Right cardiac atrium (tissue), 5 donors: ENCODE data around the gene SDK1. TPM values are rescaled to one million over a fixed set of nuclear protein-coding genes. Genes with fewer than 3 reads are reported as not detected.

ENCODE experiments used
- ATAC-seq, 2 donors: fragments of 200-7000 bp; cut with Tn5 transposase; one replicate each; pipeline versions ENCODE4 v1.8.0 to v1.9.1; 2020; ENCODE audit warnings: moderate library complexity in 2 of 2, mild to moderate bottlenecking in 1 of 2
- DNase-seq, 3 donors: peaks; one replicate each; pipeline ENCODE4 v3.0.0-alpha.2; 2020
- H3K27ac ChIP-seq: one replicate; pipeline ENCODE4 v1.5.1; 2013; ENCODE audit warnings: mild to moderate bottlenecking, low read length, control low read depth, moderate library complexity
- H3K27me3 ChIP-seq: one replicate; pipeline ENCODE4 v1.6.1; 2013; ENCODE audit not compliant: control insufficient read depth, insufficient read depth
- H3K4me1 ChIP-seq: one replicate; pipeline ENCODE4 v1.6.1; 2013; ENCODE audit warnings: low read length; ENCODE audit not compliant: control insufficient read depth, insufficient read depth
- H3K4me3 ChIP-seq: one replicate; pipeline ENCODE4 v1.5.1; 2013; ENCODE audit warnings: low read length, control low read depth
- H3K9me3 ChIP-seq: one replicate; pipeline ENCODE4 v1.6.1; 2013; ENCODE audit warnings: low read length; ENCODE audit not compliant: control insufficient read depth
- WGBS: extraction: QIAGEN DNeasy Blood & Tissue Kit; methylation state at CpG from one replicate; pipeline ENCODE4 v1.1.7; 2013; 5-methylcytosine and 5-hydroxymethylcytosine counted together
- intact Hi-C, 4 donors: fragments of 100-400 bp; cut with DNase I; formaldehyde crosslinking; loops; one replicate each; pipeline versions ENCODE4 v1.11.0 to v1.14.0; 2022 to 2023
- polyA plus RNA-seq: library from polyadenylated mRNA; stranded (reverse); fragments of 200-250 nt; gene quantifications from one replicate; pipeline ENCODE4 v1.2.3, GENCODE V29; 2013
- total RNA-seq, 4 donors: library from RNA; stranded (reverse); fragmentation: NEBNext Ultra II Directional; extraction: Animal tissue kit (Norgen Biotek cat#: 25700); gene quantifications; one replicate each; pipeline ENCODE4 v1.2.1, GENCODE V29; 2021
- donor health status: healthy with polysubstance abuse.
- donor health status: DM: no; HTN: yes; CAD: no.
- donor health status: DM: no; HTN: no; CAD: no.
- donor health status: DM: no; HTN: yes; CAD: no; lungs with severe emphysema.
- donor health status: DM: yes; HTN: yes; CAD: no.

The SDK1 gene
- total and polyA plus RNA-seq, 5 donors, result 0.97 to 3.2 (median 2.4) TPM

- Histone ChIP-seq H3K4me1 (no peaks in the 10 kb centered on the region), H3K27ac (no peak overlapping the region), H3K4me3 (no peak overlapping the region), H3K9me3 (no peaks in the 10 kb centered on the region), H3K27me3 (no peaks in the 10 kb centered on the region)
- no peak for ATAC-seq
- WGBS, result 70% methylated on average over 8 of the region's 8 CpGs
- DNase-seq, result no peak
- intact Hi-C loops, result no loop called here
These were observed 699.9 kb downstream of the SDK1 start for GRCh38 chr7:4000934-4001333.

DNA sequence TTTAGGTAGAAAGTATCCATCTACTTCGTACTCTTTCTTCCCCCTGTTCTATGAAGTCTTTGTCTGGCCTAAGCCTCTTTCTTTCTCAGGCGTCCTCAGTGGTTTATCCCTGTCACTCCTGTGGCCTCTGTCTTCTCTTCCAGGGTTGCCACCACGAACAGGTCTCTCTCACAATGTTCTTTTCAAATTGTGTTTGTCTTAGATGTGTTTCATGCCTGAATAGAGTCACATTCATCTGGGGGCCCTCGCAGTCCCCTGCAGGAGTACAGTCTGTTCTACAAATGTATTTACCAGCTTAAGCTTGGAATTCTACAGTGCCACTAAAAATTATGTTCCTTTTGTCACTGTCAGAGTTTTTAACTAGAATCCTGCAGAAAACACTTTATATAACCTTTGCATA lies 700.7 kb downstream of the SDK1 start:
- no peak for DNase-seq

DNA sequence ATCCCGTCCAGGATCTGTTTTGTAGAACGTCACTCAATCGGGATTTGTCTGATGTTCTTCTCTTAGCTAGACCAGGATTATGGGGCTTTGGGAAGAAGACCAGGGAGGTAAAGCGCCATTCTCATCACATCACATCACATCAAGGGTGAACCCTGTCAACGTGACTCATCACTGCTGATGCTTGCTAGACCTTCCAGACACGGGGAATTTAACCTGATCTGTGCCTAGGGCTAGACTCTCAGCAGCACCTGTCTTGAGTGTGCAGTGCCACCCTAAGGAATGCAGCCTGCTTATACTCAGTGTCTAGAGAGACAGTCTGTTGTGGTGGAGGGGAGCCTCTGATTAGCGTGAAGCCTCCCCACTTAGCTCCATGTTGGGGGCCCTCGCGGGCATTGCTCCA lies 702.5 kb downstream of the SDK1 start:
- intact Hi-C loops, result no loop called here
- Histone ChIP-seq H3K27ac (no peak overlapping the region), H3K4me1 (no peaks in the 10 kb centered on the region), H3K4me3 (no peak overlapping the region), H3K27me3 (no peaks in the 10 kb centered on the region), H3K9me3 (no peaks in the 10 kb centered on the region)
- ATAC-seq (no peak), DNase-seq (no peak)
- WGBS, result 86% methylated on average over 9 of the region's 9 CpGs

More for the DNA sequence above, 700.7 kb downstream of the SDK1 start:
- no peak overlapping the region for H3K27ac ChIP-seq
- no peaks in the 10 kb centered on the region for H3K9me3 ChIP-seq
- intact Hi-C loops, result no loop called here
- H3K4me1 ChIP-seq, result no peaks in the 10 kb centered on the region
- H3K4me3 ChIP-seq, result no peak overlapping the region
- no peaks in the 10 kb centered on the region for H3K27me3 ChIP-seq
- ATAC-seq, result no peak
- 86% methylated on average over 4 of the region's 4 CpGs for WGBS

GRCh38 chr7:4006687-4007086 lies 705.6 kb downstream of the SDK1 start:
- Histone ChIP-seq H3K9me3 (no peaks in the 10 kb centered on the region), H3K27me3 (no peaks in the 10 kb centered on the region), H3K4me1 (no peaks in the 10 kb centered on the region), H3K27ac (no peak overlapping the region), H3K4me3 (no peak overlapping the region)
- no peak for DNase-seq
- intact Hi-C loops, result no loop called here
- WGBS, result 83% methylated on average over 11 of the region's 11 CpGs
- ATAC-seq, result no peak

DNA sequence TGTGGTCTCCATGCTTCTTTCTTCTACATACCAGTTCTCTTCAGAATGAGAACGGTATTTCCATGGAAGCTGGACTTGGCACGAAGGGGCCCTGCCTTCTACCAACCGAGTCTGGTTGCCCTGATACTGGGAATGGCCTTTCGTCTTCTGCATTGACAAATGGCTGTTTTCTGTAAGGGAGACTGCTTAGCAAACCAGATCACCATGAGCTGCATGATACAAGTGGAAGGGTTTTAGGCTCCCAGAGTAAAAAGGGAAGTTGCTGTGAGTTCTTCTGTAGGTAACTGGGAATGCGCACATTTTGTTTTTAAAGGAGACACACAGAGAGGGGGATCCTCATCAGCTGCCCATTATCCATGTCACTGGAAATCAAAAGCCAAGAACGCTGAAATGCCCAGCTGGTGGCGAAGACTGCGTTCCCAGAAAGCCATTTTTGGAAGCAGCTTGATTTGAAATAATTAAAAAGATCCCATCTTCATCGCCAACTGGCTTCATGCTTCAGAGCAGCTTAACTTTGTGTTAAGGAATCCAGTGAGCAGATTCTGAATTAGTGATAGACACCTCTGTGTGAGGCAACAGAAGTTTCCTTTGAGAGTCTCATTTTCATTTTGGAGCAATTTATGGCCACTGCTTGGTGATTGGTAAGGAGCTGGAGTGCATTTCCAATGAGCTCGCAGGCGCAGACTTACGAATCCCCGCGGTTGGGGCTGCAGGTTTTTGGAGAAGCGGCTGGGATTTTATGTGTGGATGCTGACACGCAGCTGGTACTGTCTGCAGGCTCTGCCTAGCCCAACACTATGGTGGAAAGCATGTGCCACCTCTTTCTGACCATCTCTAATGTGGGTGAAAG lies 708.4 kb downstream of the SDK1 start:
- Histone ChIP-seq H3K27me3 (no peaks in the 10 kb centered on the region), H3K9me3 (no peaks in the 10 kb centered on the region), H3K4me3 (no peak overlapping the region), H3K27ac (no peak overlapping the region), H3K4me1 (no peaks in the 10 kb centered on the region)
- DNase-seq (no peak), ATAC-seq (no peak)
- intact Hi-C loops, result no loop called here
- WGBS, result 89% methylated on average over 16 of the region's 16 CpGs

GRCh38 chr7:4010061-4010605 lies 709.1 kb downstream of the SDK1 start:
- no peak for ATAC-seq
- no peaks in the 10 kb centered on the region for H3K4me1 ChIP-seq
- intact Hi-C loops, result no loop called here
- H3K27ac ChIP-seq, result no peak overlapping the region
- no peak overlapping the region for H3K4me3 ChIP-seq
- 87% methylated on average over 13 of the region's 13 CpGs for WGBS
- H3K9me3 ChIP-seq, result no peaks in the 10 kb centered on the region
- no peaks in the 10 kb centered on the region for H3K27me3 ChIP-seq
- no peak for DNase-seq

- no peak overlapping the region for H3K27ac ChIP-seq
- WGBS, result 69% methylated on average over 30 of the region's 30 CpGs
- no peaks in the 10 kb centered on the region for H3K4me1 ChIP-seq
- H3K27me3 ChIP-seq, result no peaks in the 10 kb centered on the region
- intact Hi-C loops, result no loop called here
- ATAC-seq (no peak), DNase-seq (no peak)
- H3K9me3 ChIP-seq, result no peaks in the 10 kb centered on the region
- no peak overlapping the region for H3K4me3 ChIP-seq
These were observed 710.0 kb downstream of the SDK1 start for GRCh38 chr7:4010923-4011656.

DNA sequence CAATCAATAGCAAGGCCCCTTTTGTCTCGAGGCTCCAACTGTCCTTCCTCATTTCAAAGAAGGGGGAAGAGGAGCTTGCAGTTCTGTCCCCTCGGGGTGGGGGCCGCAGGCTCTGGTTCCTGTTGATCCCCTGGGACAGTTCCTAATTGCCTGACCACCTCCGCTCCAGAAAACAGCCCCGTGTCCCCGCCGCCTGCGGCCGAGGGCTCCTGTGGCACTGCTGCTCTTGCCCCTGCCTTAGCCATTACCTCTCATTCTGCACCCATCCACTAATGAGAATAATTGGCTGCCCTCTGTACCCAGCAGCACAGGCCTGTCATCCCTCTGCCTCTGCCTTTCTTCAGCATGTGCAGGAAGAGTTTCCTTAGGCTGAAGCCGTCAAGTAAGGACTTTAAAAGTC lies 712.7 kb downstream of the SDK1 start:
- no peak overlapping the region for H3K4me3 ChIP-seq
- 81% methylated on average over 10 of the region's 10 CpGs for WGBS
- DNase-seq (no peak), ATAC-seq (no peak)
- H3K4me1 ChIP-seq, result no peaks in the 10 kb centered on the region
- no peak overlapping the region for H3K27ac ChIP-seq
- intact Hi-C loops, result no loop called here
- no peaks in the 10 kb centered on the region for H3K9me3 ChIP-seq
- H3K27me3 ChIP-seq, result no peaks in the 10 kb centered on the region

- no peak overlapping the region for H3K4me3 ChIP-seq
- H3K9me3 ChIP-seq, result no peaks in the 10 kb centered on the region
- no peak overlapping the region for H3K27ac ChIP-seq
- H3K27me3 ChIP-seq, result no peaks in the 10 kb centered on the region
- 75% methylated on average over 13 of the region's 13 CpGs for WGBS
- no peak for ATAC-seq
- no peak for DNase-seq
- H3K4me1 ChIP-seq, result no peaks in the 10 kb centered on the region
- intact Hi-C loops, result no loop called here
These were observed 713.4 kb downstream of the SDK1 start for GRCh38 chr7:4014346-4015050.

DNA sequence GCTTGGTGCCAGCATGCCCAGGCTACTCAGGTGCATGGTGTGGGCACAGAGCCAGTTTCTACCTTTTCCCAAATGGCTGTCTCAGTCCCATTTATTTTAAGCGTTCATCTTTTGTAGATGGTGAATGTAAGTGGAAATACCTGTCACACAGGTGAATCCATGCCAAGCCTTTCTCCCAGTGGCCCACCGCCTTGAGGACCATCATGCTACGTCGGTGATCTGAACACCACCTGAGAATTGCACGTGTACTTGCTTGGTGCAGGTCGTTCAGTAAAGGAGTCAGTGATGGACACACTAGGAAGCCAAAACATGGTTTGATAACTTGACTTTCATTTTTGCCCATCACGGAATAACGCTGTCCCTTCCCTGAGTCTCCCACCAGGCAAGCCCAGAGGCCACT lies 714.3 kb downstream of the SDK1 start:
- WGBS, result 95% methylated on average over 8 of the region's 8 CpGs
- no peaks in the 10 kb centered on the region for H3K4me1 ChIP-seq
- intact Hi-C loops, result no loop called here
- no peak overlapping the region for H3K27ac ChIP-seq
- no peaks in the 10 kb centered on the region for H3K27me3 ChIP-seq
- H3K9me3 ChIP-seq, result no peaks in the 10 kb centered on the region
- DNase-seq (no peak), ATAC-seq (no peak)
- no peak overlapping the region for H3K4me3 ChIP-seq

- no peak for ATAC-seq
- WGBS, result 98% methylated on average over 10 of the region's 10 CpGs
- Histone ChIP-seq H3K27me3 (no peaks in the 10 kb centered on the region), H3K27ac (no peak overlapping the region), H3K4me3 (no peak overlapping the region), H3K4me1 (no peaks in the 10 kb centered on the region), H3K9me3 (no peaks in the 10 kb centered on the region)
- no peak for DNase-seq
- intact Hi-C loops, result no loop called here
These were observed 714.9 kb downstream of the SDK1 start for GRCh38 chr7:4015996-4016395.
